ENCODE results near the gene DMC1.

GRCh38 chr22:38501797-38502672 lies 67.9 kb downstream of the DMC1 start:
- TF ChIP-seq CTCF (conservative IDR thresholded peaks at IDR 0.05; ENCODE audit: low read depth, low read length) (no peak), ELK1 (IDR thresholded peaks at IDR 0.05; ENCODE audit: borderline replicate concordance, low read depth, low read length) (no peak), SMC3 (IDR thresholded peaks at IDR 0.05; ENCODE audit: low read depth, low read length) (no peak), POLR2A (IDR thresholded peaks at IDR 0.05; ENCODE audit: low read depth, low read length) (no peak), RFX5 (IDR thresholded peaks at IDR 0.05; ENCODE audit: low read depth, low read length) (no peak), RAD21 (IDR thresholded peaks at IDR 0.05; ENCODE audit: low read length) (no peak), CEBPB (IDR thresholded peaks at IDR 0.05; ENCODE audit: low read depth, low read length) (no peak), FOS (IDR thresholded peaks at IDR 0.05; ENCODE audit: low read depth, low read length) (no peak), USF2 (IDR thresholded peaks at IDR 0.05; ENCODE audit: low read depth, low read length) (no peak), MXI1 (IDR thresholded peaks at IDR 0.05; ENCODE audit: borderline replicate concordance, low read depth, low read length) (no peak), CHD1 (IDR thresholded peaks at IDR 0.05; ENCODE audit: low read depth, low read length) (no peak), BHLHE40 (IDR thresholded peaks at IDR 0.05; ENCODE audit: low read depth, low read length) (no peak)
